ENCODE measurements around the gene ADCY3. TPM values are rescaled to one million over a fixed set of nuclear protein-coding genes. Genes with fewer than 3 reads are reported as not detected.

Gene ADCY3
- total RNA-seq, 1 experiment from 2014 or later: 50.3 TPM

DNA sequence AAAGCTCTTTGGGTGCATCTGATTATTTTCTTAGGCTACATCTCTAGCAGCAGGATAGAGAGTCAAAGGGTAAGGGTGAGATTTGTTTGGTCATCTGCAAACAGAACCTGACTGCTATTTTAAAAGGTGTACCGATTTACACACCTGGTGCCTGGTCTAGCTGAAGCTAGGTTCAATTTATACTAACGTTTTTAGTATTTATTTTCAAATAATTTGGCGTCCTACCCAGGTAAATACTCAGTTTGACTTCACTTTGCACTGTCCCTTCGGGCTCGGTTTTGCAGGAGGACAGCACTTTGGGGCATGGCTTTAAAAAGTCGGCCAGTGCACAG lies 127.5 kb downstream of the ADCY3 start:
- CTCF ChIA-PET: interaction anchor here (0.5 to 3.7 kb wide), 18 partner anchors 9 to 806 kb away, joined by 3 to 17 read pairs (median 3); no protein-coding TSS in a partner anchor
- intact Hi-C loops (cut with micrococcal nuclease): loop anchor here (1.0 to 10.0 kb wide), 3 partner anchors 35 to 300 kb away; partner anchors contain the start of gene NCOA1

DNA sequence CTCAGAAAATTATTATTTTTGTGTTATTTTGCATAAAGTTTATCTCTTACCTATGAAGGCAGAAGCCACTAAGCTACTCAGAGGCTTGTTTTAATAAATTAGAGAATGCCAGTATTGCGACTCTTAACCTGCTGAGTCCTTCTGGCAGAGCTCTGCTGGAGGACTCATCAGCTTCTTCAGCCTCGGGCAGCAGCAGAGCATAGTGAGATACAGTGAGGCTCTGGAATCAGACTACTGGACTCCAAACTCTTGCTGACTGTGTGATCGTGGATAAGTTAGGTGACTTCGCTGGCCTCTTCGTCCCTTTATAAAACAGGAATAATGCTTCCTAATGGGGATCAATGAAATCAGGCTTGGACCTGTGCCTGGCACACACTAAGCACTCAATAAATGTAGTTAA lies 128.6 kb downstream of the ADCY3 start:
- H3K9me3 Mint-ChIP-seq (ENCODE audit: unreplicated experiment): no peaks in the 10 kb centered on the region
- H3K4me1 Mint-ChIP-seq (ENCODE audit: insufficient read depth, unreplicated experiment): peaks cover 19% of the 10 kb centered on the region
- TF ChIP-seq, protein P1, sequence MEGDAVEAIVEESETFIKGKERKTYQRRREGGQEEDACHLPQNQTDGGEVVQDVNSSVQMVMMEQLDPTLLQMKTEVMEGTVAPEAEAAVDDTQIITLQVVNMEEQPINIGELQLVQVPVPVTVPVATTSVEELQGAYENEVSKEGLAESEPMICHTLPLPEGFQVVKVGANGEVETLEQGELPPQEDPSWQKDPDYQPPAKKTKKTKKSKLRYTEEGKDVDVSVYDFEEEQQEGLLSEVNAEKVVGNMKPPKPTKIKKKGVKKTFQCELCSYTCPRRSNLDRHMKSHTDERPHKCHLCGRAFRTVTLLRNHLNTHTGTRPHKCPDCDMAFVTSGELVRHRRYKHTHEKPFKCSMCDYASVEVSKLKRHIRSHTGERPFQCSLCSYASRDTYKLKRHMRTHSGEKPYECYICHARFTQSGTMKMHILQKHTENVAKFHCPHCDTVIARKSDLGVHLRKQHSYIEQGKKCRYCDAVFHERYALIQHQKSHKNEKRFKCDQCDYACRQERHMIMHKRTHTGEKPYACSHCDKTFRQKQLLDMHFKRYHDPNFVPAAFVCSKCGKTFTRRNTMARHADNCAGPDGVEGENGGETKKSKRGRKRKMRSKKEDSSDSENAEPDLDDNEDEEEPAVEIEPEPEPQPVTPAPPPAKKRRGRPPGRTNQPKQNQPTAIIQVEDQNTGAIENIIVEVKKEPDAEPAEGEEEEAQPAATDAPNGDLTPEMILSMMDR (IDR thresholded peaks at IDR 0.05; ENCODE audit: unreplicated experiment): no peak

More for the DNA sequence above, 127.5 kb downstream of the ADCY3 start:
- Mint-ChIP-seq H3K27me3 (ENCODE audit: insufficient read depth, unreplicated experiment) (no peaks in the 10 kb centered on the region), H3K4me3 (ENCODE audit: unreplicated experiment) (peak overlapping the region; percentile 90), H3K27ac (ENCODE audit: low read depth, unreplicated experiment) (peak overlapping the region; percentile 95), H3K36me3 (ENCODE audit: insufficient read depth, unreplicated experiment) (peaks cover 16% of the 10 kb centered on the region), H3K4me1 (ENCODE audit: insufficient read depth, unreplicated experiment) (peaks cover 30% of the 10 kb centered on the region), H3K9me3 (ENCODE audit: unreplicated experiment) (no peaks in the 10 kb centered on the region)
- BruUV-seq (replicated peaks): TSS peak; percentile 69
- POLR2A ChIA-PET: interaction anchor here (0.6 to 1.8 kb wide), 14 partner anchors 13 to 716 kb away, joined by 3 to 8 read pairs (median 4); partner anchors contain the start of gene SF3B6
- DNase-seq (ENCODE audit: unreplicated experiment): no peak
- TF ChIP-seq, protein P1 (IDR thresholded peaks at IDR 0.05; ENCODE audit: unreplicated experiment): no peak

DNA sequence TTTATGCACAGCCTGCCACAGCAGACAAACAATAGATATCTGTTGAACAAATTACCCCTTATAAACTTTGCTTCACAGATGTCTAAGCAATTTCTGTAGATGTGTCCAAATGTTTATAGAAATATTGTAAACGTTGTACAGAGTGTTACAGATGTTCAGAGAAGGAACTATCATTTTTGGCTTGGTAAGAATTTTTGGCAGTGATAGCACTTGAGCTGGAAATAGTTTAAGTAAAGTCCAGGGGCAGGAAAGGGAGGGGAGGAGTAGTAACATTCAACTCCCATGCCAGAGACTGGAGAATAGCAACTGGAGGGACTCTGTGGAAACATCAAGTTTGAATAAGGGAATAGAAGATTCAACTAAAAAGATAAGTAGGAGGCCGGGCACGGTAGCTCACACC lies 131.2 kb downstream of the ADCY3 start:
- Mint-ChIP-seq H3K9me3 (ENCODE audit: unreplicated experiment) (no peaks in the 10 kb centered on the region), H3K36me3 (ENCODE audit: insufficient read depth, unreplicated experiment) (peaks cover 10% of the 10 kb centered on the region), H3K27me3 (ENCODE audit: insufficient read depth, unreplicated experiment) (no peaks in the 10 kb centered on the region), H3K4me3 (ENCODE audit: unreplicated experiment) (no peak overlapping the region), H3K27ac (ENCODE audit: low read depth, unreplicated experiment) (no peak overlapping the region), H3K4me1 (ENCODE audit: insufficient read depth, unreplicated experiment) (peaks cover 10% of the 10 kb centered on the region)
- POLR2A ChIA-PET: interaction anchor here (1.1 kb wide), 1 partner anchor 8 kb away, joined by 3 read pairs; no protein-coding TSS in a partner anchor
- CTCF ChIA-PET: interaction anchor here (0.7 to 1.4 kb wide), 3 partner anchors 9 to 483 kb away, joined by 3 to 4 read pairs (median 3); no protein-coding TSS in a partner anchor
- no peak for DNase-seq (ENCODE audit: unreplicated experiment)
- intact Hi-C loops (cut with micrococcal nuclease): no loop called here
- BruUV-seq (replicated peaks): no TSS peak
- TF ChIP-seq, protein P1 (IDR thresholded peaks at IDR 0.05; ENCODE audit: unreplicated experiment): no peak

More for the DNA sequence above, 128.6 kb downstream of the ADCY3 start:
- CTCF ChIA-PET: interaction anchor here (0.6 to 3.7 kb wide), 11 partner anchors 11 to 448 kb away, joined by 3 to 17 read pairs (median 3); no protein-coding TSS in a partner anchor
- Mint-ChIP-seq H3K27ac (ENCODE audit: low read depth, unreplicated experiment) (no peak overlapping the region), H3K4me3 (ENCODE audit: unreplicated experiment) (no peak overlapping the region), H3K27me3 (ENCODE audit: insufficient read depth, unreplicated experiment) (no peaks in the 10 kb centered on the region), H3K36me3 (ENCODE audit: insufficient read depth, unreplicated experiment) (peaks cover 10% of the 10 kb centered on the region)
- no TSS peak for BruUV-seq (replicated peaks)
- POLR2A ChIA-PET: interaction anchor here (0.6 kb wide), 1 partner anchor 36 kb away, joined by 3 read pairs; no protein-coding TSS in a partner anchor
- intact Hi-C loops (cut with micrococcal nuclease): loop anchor here (1.0 to 10.0 kb wide), 3 partner anchors 177 to 370 kb away; partner anchors contain the start of gene NCOA1
- DNase-seq (ENCODE audit: unreplicated experiment): no peak

DNA sequence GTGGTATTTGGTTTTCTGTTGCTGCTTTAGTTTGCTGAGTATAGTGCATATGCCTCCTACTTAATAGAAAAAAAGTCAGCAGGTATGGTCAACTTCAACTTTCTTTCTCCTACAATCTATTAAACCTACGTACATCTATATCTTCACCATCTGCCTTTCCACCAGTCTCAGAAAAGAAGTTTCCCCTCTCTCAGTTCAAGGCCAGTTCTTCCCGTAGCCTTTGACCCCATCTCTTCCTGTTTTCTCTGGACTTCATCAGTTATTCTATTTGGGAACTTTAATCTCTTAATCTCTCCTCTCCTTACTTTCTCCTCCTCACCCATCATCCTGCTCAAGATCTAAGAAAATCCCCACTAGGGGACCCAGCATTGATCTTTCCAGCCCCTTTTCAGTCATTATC lies 132.5 kb downstream of the ADCY3 start:
- BruUV-seq (replicated peaks): no TSS peak
- H3K27ac Mint-ChIP-seq (ENCODE audit: low read depth, unreplicated experiment): no peak overlapping the region
- H3K27me3 Mint-ChIP-seq (ENCODE audit: insufficient read depth, unreplicated experiment): no peaks in the 10 kb centered on the region

More for the DNA sequence above, 132.5 kb downstream of the ADCY3 start:
- no peak for DNase-seq (ENCODE audit: unreplicated experiment)
- ChIA-PET POLR2A (no interaction called here), CTCF (no interaction called here)
- intact Hi-C loops (cut with micrococcal nuclease): no loop called here
- Mint-ChIP-seq H3K9me3 (ENCODE audit: unreplicated experiment) (no peaks in the 10 kb centered on the region), H3K36me3 (ENCODE audit: insufficient read depth, unreplicated experiment) (peaks cover 10% of the 10 kb centered on the region), H3K4me1 (ENCODE audit: insufficient read depth, unreplicated experiment) (peaks cover 9% of the 10 kb centered on the region), H3K4me3 (ENCODE audit: unreplicated experiment) (no peak overlapping the region)
- TF ChIP-seq, protein P1 (IDR thresholded peaks at IDR 0.05; ENCODE audit: unreplicated experiment): no peak
